Thoracic aorta (tissue), 2 donors: Measurements from ENCODE around the gene LRRC42. TPM values are rescaled to one million over a fixed set of nuclear protein-coding genes. Genes with fewer than 3 reads are reported as not detected.

Experiments used
- ATAC-seq: fragments of 150-250 bp; one replicate; pipeline ENCODE4 v1.8.0; 2017; ENCODE audit warnings: low read depth; ENCODE audit not compliant: insufficient number of reproducible peaks, low FRiP score
- DNase-seq: peaks from one replicate; pipeline ENCODE4 v3.0.0-alpha.2; 2020; ENCODE audit warnings: low spot score
- H3K27ac ChIP-seq, 2 donors: fragments of 200-600 bp; sonication (generic); 1 replicate in 1 of 2; 2 replicates in 1 of 2; pipeline ENCODE4 v1.5.1; 2016; ENCODE audit warnings: mild to moderate bottlenecking in 2 of 2, moderate library complexity in 2 of 2
- H3K27me3 ChIP-seq: fragments of 200-600 bp; sonication (generic); replicated peaks from 2 replicates; pipeline ENCODE4 v1.6.0; 2016; ENCODE audit warnings: mild to moderate bottlenecking; ENCODE audit not compliant: insufficient read depth
- H3K36me3 ChIP-seq: fragments of 200-600 bp; sonication (generic); one replicate; pipeline ENCODE4 v1.5.1; 2016
- H3K4me1 ChIP-seq, 2 donors: fragments of 200-600 bp; sonication (generic); 1 replicate in 1 of 2; 2 replicates in 1 of 2; pipeline versions ENCODE4 v1.5.1 to v1.6.0; 2016; ENCODE audit warnings: low read depth in 2 of 2, mild to moderate bottlenecking in 1 of 2; ENCODE audit not compliant: control insufficient read depth in 1 of 2
- H3K4me3 ChIP-seq: fragments of 200-600 bp; sonication (generic); 2 replicates; pipeline ENCODE4 v1.5.1; 2016; ENCODE audit warnings: mild to moderate bottlenecking
- H3K9me3 ChIP-seq: fragments of 200-600 bp; sonication (generic); 2 replicates; pipeline ENCODE4 v1.5.1; 2016
- CTCF ChIP-seq: fragments of 200-600 bp; sonication (generic); IDR thresholded peaks from one replicate; pipeline ENCODE4 v1.5.1; 2019; ENCODE audit warnings: antibody characterized with exemption
- total RNA-seq, 2 donors: library from RNA; depleted of rRNA; stranded (reverse); fragments of >200 nt; gene quantifications; one replicate each; pipeline versions ENCODE4 v1.1.0 to v1.2.3, GENCODE V29; 2016

The LRRC42 gene
- total RNA-seq, 2 donors from 2014 or later: 17.8 to 18.3 TPM

GRCh38 chr1:53930932-53931331 is 15.2 kb upstream of the LRRC42 start:
- no peaks in the 10 kb centered on the region for H3K36me3 ChIP-seq
- TF ChIP-seq CTCF: no peak

GRCh38 chr1:53931523-53931922 is 14.6 kb upstream of the LRRC42 start:
- H3K4me1 ChIP-seq: peaks cover 0 to under 1% of the 10 kb centered on the region in 2 donors
- DNase-seq (no peak), ATAC-seq (no peak)
- H3K36me3 ChIP-seq: no peaks in the 10 kb centered on the region
- peaks cover 6% of the 10 kb centered on the region for H3K9me3 ChIP-seq
- H3K27me3 ChIP-seq: no peaks in the 10 kb centered on the region
- H3K27ac ChIP-seq: no peak overlapping the region
- H3K4me3 ChIP-seq: no peak overlapping the region
- no peak for TF ChIP-seq CTCF

More at GRCh38 chr1:53930932-53931331, 15.2 kb upstream of the LRRC42 start:
- Histone ChIP-seq H3K27ac (no peak overlapping the region), H3K4me1 (no peaks in the 10 kb centered on the region), H3K27me3 (no peaks in the 10 kb centered on the region), H3K4me3 (no peak overlapping the region), H3K9me3 (peaks cover 6% of the 10 kb centered on the region)
- no peak for DNase-seq
- no peak for ATAC-seq

- Histone ChIP-seq H3K9me3 (peaks cover 6% of the 10 kb centered on the region), H3K4me3 (no peak overlapping the region), H3K27me3 (no peaks in the 10 kb centered on the region), H3K36me3 (no peaks in the 10 kb centered on the region), H3K4me1 (peaks cover 0 to 15% of the 10 kb centered on the region in 2 donors), H3K27ac (no peak overlapping the region)
- no peak for TF ChIP-seq CTCF
- ATAC-seq (no peak), DNase-seq (no peak)
Measured at GRCh38 chr1:53934170-53934765, 11.9 kb upstream of the LRRC42 start.

GRCh38 chr1:53936430-53936829 is 9.7 kb upstream of the LRRC42 start:
- no peak for ATAC-seq
- H3K27ac ChIP-seq: no peak overlapping the region
- H3K4me1 ChIP-seq: peaks cover 0 to 22% of the 10 kb centered on the region in 2 donors
- H3K4me3 ChIP-seq: no peak overlapping the region
- H3K27me3 ChIP-seq: no peaks in the 10 kb centered on the region
- H3K9me3 ChIP-seq: peaks cover 6% of the 10 kb centered on the region
- TF ChIP-seq CTCF: no peak
- no peak for DNase-seq
- no peaks in the 10 kb centered on the region for H3K36me3 ChIP-seq

GRCh38 chr1:53938136-53938830 is 7.9 kb upstream of the LRRC42 start:
- no peak for ATAC-seq
- Histone ChIP-seq H3K9me3 (peaks cover 6% of the 10 kb centered on the region), H3K27ac (no peak overlapping the region), H3K4me3 (no peak overlapping the region), H3K4me1 (peaks cover 0 to 22% of the 10 kb centered on the region in 2 donors), H3K27me3 (no peaks in the 10 kb centered on the region), H3K36me3 (no peaks in the 10 kb centered on the region)
- no peak for TF ChIP-seq CTCF
- no peak for DNase-seq
